Astrocyte (in vitro differentiated cells and primary cell): ENCODE data around the gene CLMP. TPM values are rescaled to one million over a fixed set of nuclear protein-coding genes. Genes with fewer than 3 reads are reported as not detected.

Experiments
- DNase-seq: peaks from one replicate; pipeline ENCODE4 v3.0.0-alpha.2; 2010; ENCODE audit warnings: low read depth
- FAIRE-seq: peaks from 2 replicates; lab custom pipeline; 2011; peaks lifted over from hg19 to GRCh38; lab: Jason Lieb, UNC
- H2AFZ ChIP-seq: 2 replicates; pipeline ENCODE4 v1.6.0; 2012; ENCODE audit warnings: low read depth, low read length, inconsistent platforms
- H3K27ac ChIP-seq: 2 replicates; pipeline ENCODE4 v1.5.1; 2011; ENCODE audit warnings: low read depth, low read length, inconsistent platforms
- H3K27me3 ChIP-seq: 2 replicates; pipeline ENCODE4 v1.6.0; 2011; ENCODE audit warnings: low read length, inconsistent platforms; ENCODE audit not compliant: insufficient read depth
- H3K36me3 ChIP-seq: 2 replicates; pipeline ENCODE4 v1.5.1; 2011; ENCODE audit warnings: low read length, inconsistent platforms; ENCODE audit not compliant: insufficient read depth
- H3K4me1 ChIP-seq: 2 replicates; pipeline ENCODE4 v1.5.1; 2011; ENCODE audit warnings: low read length, inconsistent platforms; ENCODE audit not compliant: insufficient read depth
- H3K4me2 ChIP-seq: 2 replicates; pipeline ENCODE4 v1.6.0; 2012; ENCODE audit warnings: low read length, inconsistent platforms
- H3K4me3 ChIP-seq: 2 replicates; pipeline ENCODE4 v1.5.1; 2011; ENCODE audit warnings: low read depth, mild to moderate bottlenecking, low read length, inconsistent platforms; ENCODE audit not compliant: insufficient read depth
- H3K79me2 ChIP-seq: 2 replicates; pipeline ENCODE4 v1.6.0; 2012; ENCODE audit warnings: mild to moderate bottlenecking, low read length, inconsistent platforms; ENCODE audit not compliant: insufficient read depth
- H3K9ac ChIP-seq: 2 replicates; pipeline ENCODE4 v1.6.0; 2012; ENCODE audit warnings: mild to moderate bottlenecking, low read length, inconsistent platforms
- H3K9me3 ChIP-seq: 2 replicates; pipeline ENCODE4 v1.5.1; 2012; ENCODE audit warnings: low read depth, mild to moderate bottlenecking, low read length, inconsistent platforms; ENCODE audit not compliant: insufficient read depth
- H4K20me1 ChIP-seq: 2 replicates; pipeline ENCODE4 v1.6.0; 2012; ENCODE audit warnings: low read length, inconsistent platforms; ENCODE audit not compliant: insufficient read depth
- H3K27ac Mint-ChIP-seq: one replicate; pipeline ENCODE4 v1.8.0; 2021; ENCODE audit warnings: mild to moderate bottlenecking, mixed read lengths; ENCODE audit not compliant: unreplicated experiment
- H3K27me3 Mint-ChIP-seq: one replicate; pipeline ENCODE4 v1.8.0; 2021; ENCODE audit warnings: low read depth, mixed read lengths; ENCODE audit not compliant: unreplicated experiment
- H3K36me3 Mint-ChIP-seq: one replicate; pipeline ENCODE4 v1.8.0; 2021; ENCODE audit warnings: low read depth, mixed read lengths; ENCODE audit not compliant: unreplicated experiment
- H3K4me1 Mint-ChIP-seq: one replicate; pipeline ENCODE4 v1.8.0; 2021; ENCODE audit warnings: low read depth, mixed read lengths; ENCODE audit not compliant: unreplicated experiment
- H3K4me3 Mint-ChIP-seq: one replicate; pipeline ENCODE4 v1.8.0; 2021; ENCODE audit warnings: mild to moderate bottlenecking, moderate library complexity, mixed read lengths; ENCODE audit not compliant: unreplicated experiment
- H3K9me3 Mint-ChIP-seq: one replicate; pipeline ENCODE4 v1.8.0; 2021; ENCODE audit warnings: mild to moderate bottlenecking, mixed read lengths; ENCODE audit not compliant: unreplicated experiment
- CTCF ChIP-seq: IDR thresholded peaks from 2 replicates; pipeline ENCODE4 v1.5.1; 2011; ENCODE audit warnings: low read depth, mild to moderate bottlenecking, inconsistent platforms, low read length, moderate library complexity; ENCODE audit not compliant: insufficient read depth
- EZH2 ChIP-seq: IDR thresholded peaks from 2 replicates; pipeline ENCODE4 v1.6.1; 2012; ENCODE audit warnings: mild to moderate bottlenecking, low read length, inconsistent platforms; ENCODE audit not compliant: insufficient read depth
- total RNA-seq: library from RNA; stranded (reverse); gene quantifications from 2 replicates; pipeline ENCODE4 v1.2.1, GENCODE V29; 2021

CLMP gene
- total RNA-seq, 1 donor from 2014 or later: 16.0 TPM

GRCh38 chr11:123176785-123177184 lies 18.3 kb downstream of the CLMP start:
- DNase-seq (no peak), FAIRE-seq (no peak)
- H3K4me3 Mint-ChIP-seq: no peak overlapping the region
- TF ChIP-seq CTCF: no peak
- no peak for TF ChIP-seq EZH2
- H3K9me3 ChIP-seq: no peaks in the 10 kb centered on the region
- no peak overlapping the region for H3K27ac ChIP-seq
- H3K9ac ChIP-seq: no peak overlapping the region
- peaks cover 2% of the 10 kb centered on the region for H3K36me3 ChIP-seq
- H3K79me2 ChIP-seq: peaks cover 43% of the 10 kb centered on the region
- H3K4me3 ChIP-seq: no peak overlapping the region
- H3K27ac Mint-ChIP-seq: no peak overlapping the region
- no peak overlapping the region for H3K4me2 ChIP-seq
- H3K4me1 ChIP-seq: peaks cover 37% of the 10 kb centered on the region
- no peak overlapping the region for H2AFZ ChIP-seq
- no peaks in the 10 kb centered on the region for H3K27me3 ChIP-seq
- H3K27me3 Mint-ChIP-seq: no peaks in the 10 kb centered on the region
- H3K9me3 Mint-ChIP-seq: no peaks in the 10 kb centered on the region
- peaks cover 13% of the 10 kb centered on the region for H3K36me3 Mint-ChIP-seq
- peaks cover 24% of the 10 kb centered on the region for H3K4me1 Mint-ChIP-seq
- H4K20me1 ChIP-seq: no peaks in the 10 kb centered on the region

GRCh38 chr11:123174196-123175183 lies 20.6 kb downstream of the CLMP start:
- peaks cover 28% of the 10 kb centered on the region for H3K79me2 ChIP-seq
- H3K36me3 Mint-ChIP-seq: peaks cover 3% of the 10 kb centered on the region
- H3K4me2 ChIP-seq: peak overlapping the region; percentile 48

More at GRCh38 chr11:123174196-123175183, 20.6 kb downstream of the CLMP start:
- Mint-ChIP-seq H3K27me3 (no peaks in the 10 kb centered on the region), H3K27ac (peak overlapping the region; percentile 96), H3K4me3 (peak overlapping the region; percentile 58), H3K9me3 (no peaks in the 10 kb centered on the region), H3K4me1 (peaks cover 22% of the 10 kb centered on the region)
- peaks cover 2% of the 10 kb centered on the region for H3K36me3 ChIP-seq
- H3K27ac ChIP-seq: peak overlapping the region; percentile 90
- no peak overlapping the region for H2AFZ ChIP-seq
- no peaks in the 10 kb centered on the region for H3K27me3 ChIP-seq
- FAIRE-seq: peak; percentile 93
- H3K9ac ChIP-seq: peak overlapping the region; percentile 59
- no peak for TF ChIP-seq CTCF
- no peak for TF ChIP-seq EZH2
- H3K4me3 ChIP-seq: no peak overlapping the region
- peak; percentile 98 for DNase-seq
- H3K9me3 ChIP-seq: no peaks in the 10 kb centered on the region
- peaks cover 29% of the 10 kb centered on the region for H3K4me1 ChIP-seq
- no peaks in the 10 kb centered on the region for H4K20me1 ChIP-seq
